GM12801 (cell line): Measurements from ENCODE around the gene SECTM1.

Experiments
- TF ChIP-seq, protein P1 (sequence below): IDR thresholded peaks from one replicate; pipeline ENCODE4 v1.5.1; 2011; ENCODE audit warnings: control low read depth; ENCODE audit not compliant: insufficient read length; ENCODE audit errors: extremely low read depth

The SECTM1 gene

DNA sequence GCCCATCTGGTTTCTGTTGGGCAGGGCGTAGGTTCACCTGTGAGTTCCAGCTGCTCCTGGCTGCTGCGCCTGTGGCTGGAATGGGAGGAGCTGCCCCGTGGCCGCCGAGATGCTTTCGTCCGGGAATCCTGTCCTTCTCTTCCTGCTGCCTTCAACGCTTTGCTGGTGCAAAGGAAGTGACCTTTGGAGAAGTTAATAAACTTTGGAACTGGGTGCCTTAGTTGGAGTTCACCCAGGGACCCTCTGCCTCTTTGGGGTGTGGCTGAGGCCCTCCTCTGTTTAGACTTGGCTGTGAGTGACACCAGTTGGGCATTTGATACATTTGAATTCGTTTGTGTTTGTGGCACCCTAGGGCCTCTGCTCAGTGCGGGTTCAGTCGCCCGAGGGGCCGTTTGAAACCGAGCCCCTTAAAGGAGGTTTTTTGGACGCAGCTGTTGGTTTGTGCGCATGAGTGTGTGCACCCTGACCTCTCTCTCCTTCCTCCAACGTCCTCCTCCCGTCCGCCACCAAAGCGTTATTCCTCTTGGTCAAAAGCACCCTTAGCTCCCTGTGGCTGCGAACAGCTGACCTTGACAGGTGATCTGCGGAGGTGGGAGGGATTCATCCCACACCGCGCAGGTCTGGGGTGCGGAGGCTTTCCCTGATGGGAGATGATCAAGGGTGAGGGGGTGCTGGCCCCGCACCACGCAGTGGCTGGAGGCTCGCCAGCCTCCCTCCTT, 9.0 kb upstream of the SECTM1 start:
- TF ChIP-seq, protein P1, sequence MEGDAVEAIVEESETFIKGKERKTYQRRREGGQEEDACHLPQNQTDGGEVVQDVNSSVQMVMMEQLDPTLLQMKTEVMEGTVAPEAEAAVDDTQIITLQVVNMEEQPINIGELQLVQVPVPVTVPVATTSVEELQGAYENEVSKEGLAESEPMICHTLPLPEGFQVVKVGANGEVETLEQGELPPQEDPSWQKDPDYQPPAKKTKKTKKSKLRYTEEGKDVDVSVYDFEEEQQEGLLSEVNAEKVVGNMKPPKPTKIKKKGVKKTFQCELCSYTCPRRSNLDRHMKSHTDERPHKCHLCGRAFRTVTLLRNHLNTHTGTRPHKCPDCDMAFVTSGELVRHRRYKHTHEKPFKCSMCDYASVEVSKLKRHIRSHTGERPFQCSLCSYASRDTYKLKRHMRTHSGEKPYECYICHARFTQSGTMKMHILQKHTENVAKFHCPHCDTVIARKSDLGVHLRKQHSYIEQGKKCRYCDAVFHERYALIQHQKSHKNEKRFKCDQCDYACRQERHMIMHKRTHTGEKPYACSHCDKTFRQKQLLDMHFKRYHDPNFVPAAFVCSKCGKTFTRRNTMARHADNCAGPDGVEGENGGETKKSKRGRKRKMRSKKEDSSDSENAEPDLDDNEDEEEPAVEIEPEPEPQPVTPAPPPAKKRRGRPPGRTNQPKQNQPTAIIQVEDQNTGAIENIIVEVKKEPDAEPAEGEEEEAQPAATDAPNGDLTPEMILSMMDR, result no peak

DNA sequence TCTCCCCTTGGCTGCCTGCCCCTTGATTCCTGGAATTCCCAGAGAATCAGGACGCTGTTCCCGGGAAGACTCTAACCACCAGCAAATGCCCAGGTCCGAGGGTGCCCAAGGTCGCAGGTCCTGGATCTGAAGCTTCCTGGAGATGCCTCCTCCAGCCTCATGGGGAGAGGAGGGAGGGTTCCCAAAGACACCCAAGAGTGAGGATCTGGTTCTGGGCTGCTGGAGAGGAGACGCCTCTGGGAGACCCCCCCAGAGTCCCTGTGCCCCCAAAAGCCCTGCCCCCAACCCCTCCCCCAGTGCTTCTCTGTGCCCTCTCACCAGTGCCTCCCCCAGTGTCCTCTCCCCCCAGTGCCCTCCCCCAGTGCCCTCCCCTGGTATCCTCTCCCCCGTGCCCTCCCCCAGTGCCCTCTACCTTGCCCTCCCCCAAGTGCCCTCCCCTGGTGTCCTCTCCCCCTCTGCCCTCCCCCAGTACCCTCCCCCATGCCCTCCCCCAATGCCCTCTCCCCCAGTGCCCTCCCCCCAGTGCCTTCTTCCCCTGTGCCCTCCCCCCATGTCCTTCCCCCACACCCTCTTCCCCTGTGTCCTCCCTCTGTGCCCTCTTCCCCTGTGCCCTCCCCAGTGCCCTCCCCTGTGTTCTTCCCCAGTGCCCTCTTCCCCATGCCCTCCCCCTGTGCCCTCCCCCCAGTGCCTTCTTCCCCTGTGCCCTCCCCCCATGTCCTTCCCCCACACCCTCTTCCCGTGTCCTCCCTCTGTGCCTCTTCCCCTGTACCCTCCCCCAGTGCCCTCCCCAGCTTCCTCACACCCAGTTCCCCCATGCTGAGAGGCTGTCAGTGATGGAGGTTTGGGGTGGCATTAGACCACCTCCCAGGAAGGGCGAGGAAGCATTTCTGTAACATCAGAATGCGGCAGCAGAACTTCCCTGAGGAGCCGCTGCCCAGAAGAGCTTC, 6.3 kb upstream of the SECTM1 start:
- TF ChIP-seq, protein P1, result no peak

DNA sequence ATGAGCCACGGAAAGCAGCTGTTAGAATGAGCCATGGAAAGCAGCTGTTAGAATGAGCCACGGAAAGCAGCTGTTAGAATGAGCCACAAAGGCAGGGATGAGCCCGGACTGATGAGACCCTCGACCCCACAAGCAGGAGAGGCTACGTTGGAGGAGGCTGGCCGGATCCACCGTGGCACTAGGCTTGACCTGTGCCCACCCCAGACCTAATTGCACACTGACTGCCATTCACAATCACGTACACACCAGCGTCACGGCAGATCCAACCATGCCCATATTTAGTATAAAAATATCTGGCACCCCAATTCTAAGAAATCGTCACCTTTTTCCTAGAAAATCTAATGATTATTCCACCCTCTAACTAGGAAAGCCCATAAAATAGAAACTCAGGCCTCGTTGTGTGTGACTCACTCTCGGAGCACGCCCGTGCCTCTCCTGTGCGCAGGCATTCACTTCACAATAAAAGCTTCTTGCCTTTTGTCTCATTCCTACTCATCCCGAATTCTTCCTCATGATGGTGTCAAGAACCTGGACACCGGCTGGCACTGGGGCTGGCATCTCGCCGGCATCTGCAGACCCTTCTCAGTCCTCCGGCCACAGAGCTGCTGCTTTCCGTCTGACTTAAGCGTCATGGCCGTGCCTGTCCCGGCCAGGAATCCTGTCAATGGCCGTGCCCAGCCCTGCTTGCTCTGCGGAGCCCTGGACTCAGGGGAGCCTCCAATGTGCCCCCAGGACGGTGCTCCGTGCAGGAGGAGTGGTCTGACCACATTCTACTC, 5.5 kb upstream of the SECTM1 start:
- TF ChIP-seq, protein P1, result no peak

DNA sequence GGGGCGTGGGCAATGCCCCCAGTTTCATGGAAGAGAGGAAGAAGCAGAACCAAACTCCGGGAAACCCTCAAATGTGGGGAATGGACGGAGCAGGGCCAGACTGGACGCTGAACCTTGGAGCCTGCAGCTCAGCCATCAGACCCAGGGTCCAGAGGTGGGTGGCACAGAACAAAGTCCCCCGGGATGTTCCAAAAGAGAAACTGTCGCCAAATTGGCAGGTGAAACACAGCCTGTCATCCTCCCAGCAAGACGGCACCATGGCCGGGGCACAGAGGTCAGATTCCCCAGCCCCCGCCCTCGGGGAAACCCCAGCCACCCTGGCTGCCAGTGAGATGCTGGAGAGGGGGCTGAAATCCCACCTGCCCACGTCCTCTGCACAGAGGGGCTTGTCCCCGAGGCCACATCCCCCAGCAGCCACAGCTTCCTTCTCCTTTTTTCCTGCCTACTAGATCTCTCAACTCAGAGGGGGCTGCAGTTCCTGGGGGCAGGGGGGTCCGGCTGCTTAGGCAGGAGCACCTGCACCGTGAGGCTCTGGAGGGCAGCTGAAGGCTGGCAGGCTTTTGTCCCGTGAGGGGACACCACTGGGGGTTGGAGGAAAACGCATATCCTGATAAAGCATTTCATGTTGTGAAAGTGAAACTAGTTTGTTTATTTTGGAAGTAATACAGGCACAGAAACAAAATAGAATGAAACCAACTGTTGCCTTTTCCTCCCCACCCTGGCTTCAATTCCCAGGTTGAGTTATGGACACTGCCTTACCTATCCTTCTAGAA, 1.2 kb upstream of the SECTM1 start:
- TF ChIP-seq, protein P1, result no peak

DNA sequence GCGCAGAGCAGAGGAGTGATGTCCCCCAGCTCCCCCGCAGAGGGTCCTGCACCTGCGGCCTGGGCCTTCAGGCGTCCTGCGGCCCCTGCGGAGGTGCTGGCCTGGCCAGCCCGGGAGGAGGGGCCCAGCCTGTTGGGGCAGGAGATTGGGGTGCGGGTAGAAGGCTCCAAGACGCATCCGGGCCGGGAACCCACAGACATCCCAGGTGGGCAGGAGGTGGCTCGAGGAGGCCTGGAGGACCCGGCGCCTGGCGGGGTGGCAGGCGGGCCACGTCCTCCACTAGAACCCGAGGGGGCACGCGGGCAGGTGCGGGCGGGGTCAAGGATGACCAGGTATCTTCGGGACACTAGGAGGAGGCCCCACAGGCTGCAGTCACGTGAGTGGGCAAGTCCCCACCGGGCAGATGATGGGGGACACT, 647 bp upstream of the SECTM1 start:
- TF ChIP-seq, protein P1, result no peak

DNA sequence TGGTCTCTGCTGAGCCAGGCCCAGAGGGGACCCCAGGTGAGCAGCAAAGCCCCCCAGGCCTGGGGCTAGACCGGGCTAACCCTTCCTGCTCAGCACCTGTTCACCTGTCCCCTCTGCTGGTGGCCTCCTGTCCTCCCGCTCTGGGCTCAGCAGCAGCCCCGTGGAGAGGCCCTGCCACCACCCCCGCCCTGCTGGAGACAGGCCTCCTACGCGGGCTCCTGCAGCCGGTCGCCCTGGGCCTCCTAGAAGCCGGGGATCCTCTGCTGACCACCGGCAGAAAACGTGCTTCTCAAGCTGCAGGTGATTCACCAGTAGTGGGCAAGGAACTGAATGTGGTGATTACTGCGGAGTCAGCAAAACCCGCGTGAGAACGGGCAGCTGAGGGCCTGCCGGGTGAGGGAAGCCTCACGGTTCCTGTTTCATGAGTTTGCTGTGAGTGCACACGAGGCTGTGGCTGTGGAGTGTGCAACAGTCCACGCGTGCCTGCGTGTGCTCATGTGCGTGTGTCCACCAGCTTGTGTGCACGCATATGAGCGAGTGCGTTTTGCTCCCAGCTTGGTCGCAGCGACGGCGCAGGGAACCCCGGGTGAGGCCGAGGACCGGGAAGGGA, 792 bp downstream of the SECTM1 start:
- TF ChIP-seq, protein P1, result no peak
